GM10847 (cell line): ENCODE data around the gene GNAZ.

ENCODE experiments used
- POLR2A ChIP-seq: IDR thresholded peaks from 2 replicates; pipeline ENCODE4 v1.6.1; 2011; ENCODE audit not compliant: insufficient read length; ENCODE audit errors: extremely low read depth

GNAZ gene

GRCh38 chr22:23112472-23113012, 42.2 kb downstream of the GNAZ start:
- no peak for TF ChIP-seq POLR2A

DNA sequence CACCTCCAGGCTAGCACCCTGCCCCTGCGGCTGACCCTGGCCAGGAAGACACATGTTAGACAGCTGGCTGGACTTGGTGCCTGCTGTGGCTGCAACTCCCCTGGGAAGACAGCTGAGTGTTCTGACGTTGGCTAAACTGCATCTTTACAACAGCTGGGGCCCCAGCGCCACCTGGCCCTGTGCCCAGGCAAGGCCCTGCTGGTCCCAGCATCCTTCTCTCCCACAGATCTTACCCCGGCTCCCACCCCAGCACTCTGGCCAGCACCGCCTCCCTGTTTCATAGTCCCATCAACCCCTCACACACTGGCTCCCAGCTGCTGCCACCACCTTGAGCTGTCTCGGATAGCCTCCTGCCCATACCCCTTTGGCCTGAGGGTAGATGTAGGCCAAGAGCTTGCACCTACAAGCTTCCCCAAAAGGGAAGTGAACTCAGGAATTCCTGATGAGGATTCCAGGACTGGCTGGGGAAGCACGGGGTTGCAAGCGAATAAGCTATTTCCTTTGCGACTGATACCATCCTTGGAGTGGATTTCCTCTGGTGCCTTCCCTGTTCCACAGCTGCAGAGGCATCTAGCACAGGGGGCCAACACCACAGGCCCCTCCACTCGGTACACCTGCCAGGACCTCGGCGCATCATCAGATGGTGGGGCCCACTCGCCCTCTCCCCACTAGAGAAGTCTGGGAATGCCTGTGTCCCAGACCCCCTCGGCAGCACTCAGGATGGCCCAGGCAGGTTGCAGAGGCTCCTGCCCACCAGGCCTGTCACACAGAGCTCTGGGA, 42.9 kb downstream of the GNAZ start:
- TF ChIP-seq POLR2A, result no peak

DNA sequence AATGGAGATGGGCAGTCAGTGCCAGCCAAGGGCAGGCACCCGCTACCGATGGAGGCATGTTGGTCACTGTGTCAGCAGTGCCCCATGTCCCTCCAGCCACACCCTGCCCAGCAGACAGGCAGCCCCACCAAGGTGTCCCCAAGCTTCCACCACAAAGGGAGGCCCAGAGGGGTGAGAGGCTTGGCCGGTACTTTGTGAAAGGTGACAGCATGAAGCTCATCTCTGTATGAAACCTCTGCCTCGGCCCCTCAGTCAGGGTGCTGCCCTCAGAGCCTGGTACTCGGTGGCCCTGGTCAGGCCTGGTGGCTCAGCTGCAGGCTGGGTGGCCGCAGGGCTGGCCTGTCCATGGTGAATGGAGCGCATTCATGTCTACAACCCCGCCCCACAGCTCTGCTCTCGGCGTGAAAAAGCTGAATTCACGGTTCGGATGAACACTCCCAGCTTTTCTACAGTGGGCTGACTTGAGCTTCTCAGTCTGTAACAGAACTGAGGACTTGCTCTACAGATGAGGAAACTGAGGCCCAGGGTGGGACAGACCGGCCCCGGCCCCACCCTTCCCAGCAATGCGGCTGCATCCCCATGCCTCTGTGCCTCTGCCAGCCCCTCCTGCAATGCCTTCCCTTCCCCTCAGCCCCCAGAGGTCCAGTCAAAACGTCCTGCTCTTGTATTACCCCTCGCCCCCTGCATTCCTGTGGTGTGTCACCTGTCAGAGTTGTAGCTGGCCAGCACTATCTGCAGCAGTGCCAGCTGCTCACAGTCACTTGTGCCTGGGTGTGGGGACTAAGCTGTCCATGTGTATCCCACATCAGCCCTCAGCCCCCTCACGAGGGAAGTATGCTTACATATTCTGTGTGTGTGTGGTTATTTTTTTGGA, 43.8 kb downstream of the GNAZ start:
- no peak for TF ChIP-seq POLR2A

- TF ChIP-seq POLR2A, result no peak
Observed at GRCh38 chr22:23114721-23115020, 44.4 kb downstream of the GNAZ start.

- TF ChIP-seq POLR2A, result no peak
Observed at GRCh38 chr22:23115369-23115768, 45.0 kb downstream of the GNAZ start.

DNA sequence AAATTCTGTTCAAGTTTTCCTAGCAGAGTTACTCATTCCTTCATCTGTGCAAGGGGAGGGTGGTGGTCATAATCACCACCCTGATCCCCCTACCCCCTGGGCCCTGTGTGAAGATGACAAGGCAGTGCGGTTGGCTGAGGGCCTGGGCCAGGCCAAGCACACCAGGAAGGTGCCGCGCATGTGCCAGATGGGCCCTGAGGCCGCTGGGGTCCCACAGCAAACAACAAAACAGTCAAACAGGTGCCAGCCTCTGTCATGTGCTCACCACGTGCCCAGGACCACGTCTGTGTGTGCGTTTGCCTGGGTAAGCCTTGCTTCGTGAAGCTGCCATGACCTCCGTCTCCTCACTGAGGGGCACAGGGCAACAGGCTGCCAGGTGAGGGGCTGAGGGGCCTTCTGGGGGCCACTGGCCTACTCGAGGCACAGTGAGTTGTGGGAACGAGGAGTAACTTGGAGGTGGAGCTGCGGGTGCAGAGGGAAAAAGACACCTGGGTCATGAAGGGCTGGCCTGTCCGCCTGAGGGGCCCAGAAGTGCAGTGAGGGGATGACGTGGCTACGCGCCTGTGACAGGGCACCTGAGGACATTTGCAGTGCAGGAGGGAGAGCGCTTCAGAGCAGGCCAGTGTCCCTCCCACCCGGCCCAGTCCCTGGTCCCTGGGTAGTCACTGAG, 45.6 kb downstream of the GNAZ start:
- no peak for TF ChIP-seq POLR2A

- no peak for TF ChIP-seq POLR2A
Observed at GRCh38 chr22:23116506-23117263, 46.4 kb downstream of the GNAZ start.

DNA sequence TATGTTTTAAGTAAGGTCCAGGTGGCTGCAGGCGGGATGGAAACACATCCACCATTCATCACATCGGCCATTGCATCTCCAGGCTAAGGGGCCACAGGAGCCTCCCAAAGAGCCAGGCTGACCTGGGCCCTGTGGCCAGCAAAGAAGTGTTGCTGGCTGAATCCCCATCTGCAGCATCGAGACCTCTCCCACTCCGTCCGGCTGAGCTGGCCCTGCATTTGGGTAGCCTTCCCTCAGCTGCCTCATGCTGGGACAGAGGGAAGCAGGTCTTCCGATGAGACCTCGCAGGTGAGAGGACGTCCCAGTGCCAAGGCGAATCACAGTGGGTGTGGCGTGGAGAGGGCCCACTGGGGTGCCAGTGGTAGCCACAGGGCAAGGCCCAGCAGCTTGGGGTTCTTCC, 47.0 kb downstream of the GNAZ start:
- no peak for TF ChIP-seq POLR2A

GRCh38 chr22:23117891-23118646, 47.8 kb downstream of the GNAZ start:
- no peak for TF ChIP-seq POLR2A

- TF ChIP-seq POLR2A, result no peak
Observed at GRCh38 chr22:23118647-23119493, 48.6 kb downstream of the GNAZ start.

DNA sequence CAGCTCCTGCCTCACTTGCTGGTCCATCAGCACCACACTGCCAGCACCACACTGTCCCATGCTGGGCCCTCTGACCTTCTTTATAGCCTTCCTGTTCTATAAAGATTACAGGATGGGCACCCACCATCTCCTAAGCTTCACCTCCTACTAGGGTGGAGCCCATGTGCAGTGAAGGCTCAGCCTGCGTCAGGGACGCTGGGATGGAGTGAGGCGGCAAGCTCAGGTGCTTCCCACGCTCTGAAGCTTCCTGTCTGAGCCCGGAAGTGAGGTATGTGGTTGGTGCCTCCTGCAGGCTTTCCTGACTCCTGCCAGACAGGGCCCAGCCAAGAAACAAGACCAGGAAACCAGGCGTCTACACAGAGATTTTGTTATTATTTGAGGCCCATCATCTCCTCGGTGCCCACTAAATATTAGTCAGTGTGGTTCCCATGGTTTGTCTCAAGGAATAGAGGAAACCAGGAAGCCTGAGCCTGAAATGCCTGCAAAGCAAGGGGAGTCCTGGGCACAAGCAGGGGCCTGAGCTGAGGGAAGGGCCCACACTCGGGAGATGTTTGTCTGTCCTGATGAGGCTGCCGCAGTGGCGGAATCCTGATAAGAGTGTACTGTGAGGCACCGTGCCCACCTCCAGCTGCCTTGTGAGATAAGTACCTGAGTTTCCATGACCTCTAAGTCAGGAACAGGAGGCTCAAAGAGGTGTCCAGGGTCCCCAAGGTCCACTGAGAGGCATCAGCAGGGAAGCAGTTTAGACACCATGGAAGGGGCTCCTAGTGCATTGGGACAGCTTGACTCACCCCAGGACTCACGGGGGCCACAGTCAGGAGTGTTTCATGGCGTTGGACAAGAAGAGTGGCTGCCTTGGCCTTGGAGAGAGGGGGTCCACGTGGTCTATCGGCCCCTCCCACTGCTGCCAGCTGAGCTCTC, 49.4 kb downstream of the GNAZ start:
- no peak for TF ChIP-seq POLR2A

DNA sequence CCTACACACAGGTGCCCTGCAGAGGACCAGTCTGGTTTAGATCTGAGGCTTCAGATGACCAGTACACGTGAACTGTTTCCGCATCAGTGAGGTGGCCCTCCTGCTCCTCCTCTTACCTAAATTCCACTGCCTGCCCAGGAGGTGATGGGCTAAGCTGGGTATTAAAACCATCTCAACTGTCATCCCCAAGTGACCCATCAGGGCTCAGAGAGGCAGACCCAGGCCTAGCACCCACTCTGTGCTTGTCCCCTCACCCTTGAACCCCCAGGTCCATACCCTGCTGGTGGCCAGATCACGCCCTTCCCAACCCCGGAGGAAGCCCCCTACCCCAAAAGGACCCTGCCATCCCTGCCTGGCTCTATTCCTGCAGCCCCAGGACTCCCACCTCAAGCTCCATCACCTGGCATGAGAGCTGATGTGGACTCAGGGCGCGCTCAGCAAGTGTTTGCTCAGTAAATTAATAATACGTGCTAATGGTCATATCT, 50.1 kb downstream of the GNAZ start:
- no peak for TF ChIP-seq POLR2A
